HepG2 (cell line): ENCODE results near the gene WDR54. TPM values are rescaled to one million over a fixed set of nuclear protein-coding genes. Genes with fewer than 3 reads are reported as not detected.

Experiments
- ATF5 ChIP-seq: sonication (generic); formaldehyde crosslinking; IDR thresholded peaks from 2 replicates; pipeline ENCODE4 v1.4.0; 2020; ENCODE audit warnings: mild to moderate bottlenecking, low read depth, missing genetic modification reagents
- CHD2 ChIP-seq: IDR thresholded peaks from 2 replicates; pipeline ENCODE4 v1.6.1; 2011; ENCODE audit warnings: low read depth, low read length, improper control_type of control experiment
- DBP ChIP-seq: sonication (generic); formaldehyde crosslinking; IDR thresholded peaks from 2 replicates; pipeline ENCODE4 v1.4.0; 2020; ENCODE audit warnings: missing genetic modification reagents; ENCODE audit errors: not compliant biosample characterization
- ETV5 ChIP-seq: IDR thresholded peaks from 2 replicates; pipeline ENCODE4 v1.6.1; 2018; ENCODE audit warnings: missing biosample characterization, missing genetic modification reagents, inconsistent platforms, borderline replicate concordance
- FOXK1 ChIP-seq: sonication (generic); formaldehyde crosslinking; IDR thresholded peaks from 2 replicates; pipeline ENCODE4 v1.4.0; 2020; ENCODE audit warnings: low read depth, missing genetic modification reagents, borderline replicate concordance
- ISL2 ChIP-seq: sonication (generic); formaldehyde crosslinking; IDR thresholded peaks from 2 replicates; pipeline ENCODE4 v1.5.0; 2020; ENCODE audit warnings: missing genetic modification reagents
- KLF12 ChIP-seq: sonication (generic); formaldehyde crosslinking; IDR thresholded peaks from 2 replicates; pipeline ENCODE4 v1.4.0; 2020; ENCODE audit warnings: missing genetic modification reagents, borderline replicate concordance
- MAZ ChIP-seq, 2 experiments: sonication (generic) in 1 of 2; formaldehyde crosslinking in 1 of 2; IDR thresholded peaks; 2 replicates each; pipeline versions ENCODE4 v1.5.0 to v1.6.1; 2012 to 2020; ENCODE audit warnings: low read depth in 2 of 2, mild to moderate bottlenecking in 2 of 2, borderline replicate concordance in 1 of 2, improper control_type of control experiment in 1 of 2, low read length in 1 of 2, missing genetic modification reagents in 1 of 2, moderate library complexity in 1 of 2
- PRMT3 ChIP-seq: sonication (generic); formaldehyde crosslinking; IDR thresholded peaks from 2 replicates; pipeline ENCODE4 v1.8.1; 2022; ENCODE audit warnings: low read depth, mild to moderate bottlenecking, moderate library complexity, missing genetic modification reagents, borderline replicate concordance
- PTBP1 ChIP-seq: fragments of 200-400 bp; formaldehyde crosslinking; IDR thresholded peaks from 2 replicates; pipeline ENCODE4 v1.6.1; 2018; ENCODE audit warnings: low read length, low read depth; ENCODE audit not compliant: poor library complexity, severe bottlenecking
- SALL1 ChIP-seq: sonication (generic); formaldehyde crosslinking; IDR thresholded peaks from 2 replicates; pipeline ENCODE4 v1.8.0; 2022; ENCODE audit warnings: mild to moderate bottlenecking, missing genetic modification reagents
- SCMH1 ChIP-seq: sonication (generic); formaldehyde crosslinking; IDR thresholded peaks from 2 replicates; pipeline ENCODE4 v1.9.0; 2021; ENCODE audit warnings: missing genetic modification reagents, mild to moderate bottlenecking, borderline replicate concordance
- SIN3B ChIP-seq: fragments of 150-350 bp; IDR thresholded peaks from 2 replicates; pipeline ENCODE4 v1.6.1; 2014; ENCODE audit warnings: low read length
- SMARCC2 ChIP-seq: fragments of 450-650 bp; IDR thresholded peaks from 2 replicates; pipeline ENCODE4 v1.6.1; 2017; ENCODE audit warnings: antibody characterized with exemption, mild to moderate bottlenecking
- TAF1 ChIP-seq: sonication (generic); formaldehyde crosslinking; IDR thresholded peaks from 2 replicates; pipeline ENCODE4 v1.4.0; 2020; ENCODE audit warnings: missing genetic modification reagents
- TERF1 ChIP-seq: sonication (generic); formaldehyde crosslinking; IDR thresholded peaks from 2 replicates; pipeline ENCODE4 v1.8.0; 2022; ENCODE audit warnings: mild to moderate bottlenecking, missing genetic modification reagents, moderate library complexity
- TGIF2 ChIP-seq: IDR thresholded peaks from 2 replicates; pipeline ENCODE4 v1.6.1; 2016; ENCODE audit warnings: control low read depth, missing compliant biosample characterization
- ZBTB43 ChIP-seq: sonication (generic); formaldehyde crosslinking; conservative IDR thresholded peaks from 2 replicates; pipeline ENCODE4 v1.4.0; 2020; ENCODE audit warnings: missing genetic modification reagents
- ZFP82 ChIP-seq: sonication (generic); formaldehyde crosslinking; IDR thresholded peaks from 2 replicates; pipeline ENCODE4 v1.5.1; 2020; ENCODE audit warnings: mild to moderate bottlenecking, missing genetic modification reagents, borderline replicate concordance
- ZFY ChIP-seq: sonication (generic); formaldehyde crosslinking; IDR thresholded peaks from 2 replicates; pipeline ENCODE4 v1.4.0; 2020; ENCODE audit warnings: missing genetic modification reagents
- ZNF160 ChIP-seq: sonication (generic); formaldehyde crosslinking; IDR thresholded peaks from 2 replicates; pipeline ENCODE4 v1.8.0; 2022; ENCODE audit warnings: mild to moderate bottlenecking, inconsistent platforms, missing genetic modification reagents
- ZNF282 ChIP-seq: fragments of 450-650 bp; IDR thresholded peaks from 2 replicates; pipeline ENCODE4 v1.6.1; 2018; ENCODE audit not compliant: partially characterized antibody
- ZNF780A ChIP-seq: sonication (generic); formaldehyde crosslinking; IDR thresholded peaks from 2 replicates; pipeline ENCODE4 v1.8.0; 2022; ENCODE audit warnings: mild to moderate bottlenecking, missing genetic modification reagents, moderate library complexity
- ZNF850 ChIP-seq: sonication (generic); formaldehyde crosslinking; conservative IDR thresholded peaks from 2 replicates; pipeline ENCODE4 v1.9.0; 2021; ENCODE audit warnings: mild to moderate bottlenecking, missing genetic modification reagents
- ZNF879 ChIP-seq: sonication (generic); formaldehyde crosslinking; IDR thresholded peaks from 2 replicates; pipeline ENCODE4 v1.8.1; 2023; ENCODE audit warnings: missing genetic modification reagents
- polyA plus RNA-seq, 8 experiments: library from polyadenylated mRNA; depleted of rRNA in 3 of 8; stranded (reverse) in 7 of 8; unstranded in 1 of 8; fragments of >200 nt; fragmentation: Illumina TruSeq in 4 of 8; extraction: Trizol in 4 of 8; gene quantifications; 2 replicates each; pipeline versions ENCODE4 v1.2.1 to v1.2.3, GENCODE V29; 2011 to 2016; ENCODE audit warnings: low read depth in 4 of 8, missing spikeins in 1 of 8, mixed read lengths in 1 of 8; ENCODE audit not compliant: insufficient read depth in 1 of 8
- total RNA-seq, 5 experiments: library from RNA; depleted of rRNA; stranded (reverse); fragments of >200 nt; fragmentation: Illumina TruSeq; extraction: Trizol; gene quantifications; 2 replicates each; pipeline ENCODE4 v1.2.3, GENCODE V29; 2016; ENCODE audit warnings: low read depth in 1 of 5

WDR54 gene
- total and polyA plus RNA-seq, 2 of the 13 experiments (the other 11 are each of a cell fraction or from before 2014, with no cell fraction given): 2.0 to 17.3 TPM

- TF ChIP-seq ZNF780A (CRISPR knock-in tag) (no peak), KLF12 (CRISPR knock-in tag) (0 out of 2 replicates have a peak, but pooled peaks have one; percentile 57), TAF1 (peak; percentile 34; the same call in 1 of the 2 replicates), ZNF879 (CRISPR knock-in tag) (no peak), SALL1 (CRISPR knock-in tag) (peak; percentile 92), SMARCC2 (no peak), ZNF160 (CRISPR knock-in tag) (0 out of 2 replicates have a peak, but pooled peaks have one; percentile 47), MAZ (IDR thresholded peaks at IDR 0.05; ENCODE audit: borderline replicate concordance, low read depth, low read length) (peak; percentile 81), MAZ (CRISPR knock-in tag; IDR thresholded peaks at IDR 0.05; ENCODE audit: low read depth) (peak; percentile 63), CHD2 (no peak), PRMT3 (peak; percentile 26; the same call in 1 of the 2 replicates), SIN3B (no peak), ATF5 (peak; percentile 60; the same call in 1 of the 2 replicates), ISL2 (CRISPR knock-in tag) (peak; percentile 33; the same call in 1 of the 2 replicates), ZFY (CRISPR knock-in tag) (peak; percentile 35), ZFP82 (no peak; the same call in 1 of the 2 replicates), ZBTB43 (CRISPR knock-in tag) (peak; percentile 73; the same call in 1 of the 2 replicates), ZNF282 (no peak), PTBP1 (no peak), ETV5 (peak; percentile 47; the same call in 1 of the 2 replicates), FOXK1 (peak; percentile 48; the same call in 1 of the 2 replicates), TERF1 (CRISPR knock-in tag) (0 out of 2 replicates have a peak, but pooled peaks have one; percentile 60), TGIF2 (CRISPR knock-in tag) (no peak; the same call in 1 of the 2 replicates), SCMH1 (no peak), ZNF850 (CRISPR knock-in tag) (no peak), DBP (no peak)
Observed at GRCh38 chr2:74429487-74430451, 8.2 kb downstream of the WDR54 start (continued).
